ENCODE measurements around the gene GIMAP4.

DNA sequence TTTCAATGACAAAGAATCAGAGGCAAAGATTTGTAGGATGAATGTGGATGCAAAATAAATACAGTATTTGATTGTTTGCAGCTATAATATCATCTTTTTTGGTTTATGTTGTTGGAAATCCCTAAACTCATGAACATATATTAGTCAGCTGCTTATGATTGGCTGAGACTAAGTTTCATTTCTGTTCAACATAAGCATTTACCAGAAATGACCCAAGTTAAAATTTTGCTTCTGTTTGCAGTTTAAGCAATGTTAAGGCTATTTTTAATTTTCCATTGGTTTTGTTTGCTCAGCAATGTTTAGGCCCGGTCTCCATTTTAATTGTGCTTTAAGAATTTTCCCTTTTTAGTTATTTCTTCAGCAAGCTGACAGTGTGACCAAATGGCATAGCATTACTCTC, 43.0 kb downstream of the GIMAP4 start:
- TF ChIP-seq, protein P1, sequence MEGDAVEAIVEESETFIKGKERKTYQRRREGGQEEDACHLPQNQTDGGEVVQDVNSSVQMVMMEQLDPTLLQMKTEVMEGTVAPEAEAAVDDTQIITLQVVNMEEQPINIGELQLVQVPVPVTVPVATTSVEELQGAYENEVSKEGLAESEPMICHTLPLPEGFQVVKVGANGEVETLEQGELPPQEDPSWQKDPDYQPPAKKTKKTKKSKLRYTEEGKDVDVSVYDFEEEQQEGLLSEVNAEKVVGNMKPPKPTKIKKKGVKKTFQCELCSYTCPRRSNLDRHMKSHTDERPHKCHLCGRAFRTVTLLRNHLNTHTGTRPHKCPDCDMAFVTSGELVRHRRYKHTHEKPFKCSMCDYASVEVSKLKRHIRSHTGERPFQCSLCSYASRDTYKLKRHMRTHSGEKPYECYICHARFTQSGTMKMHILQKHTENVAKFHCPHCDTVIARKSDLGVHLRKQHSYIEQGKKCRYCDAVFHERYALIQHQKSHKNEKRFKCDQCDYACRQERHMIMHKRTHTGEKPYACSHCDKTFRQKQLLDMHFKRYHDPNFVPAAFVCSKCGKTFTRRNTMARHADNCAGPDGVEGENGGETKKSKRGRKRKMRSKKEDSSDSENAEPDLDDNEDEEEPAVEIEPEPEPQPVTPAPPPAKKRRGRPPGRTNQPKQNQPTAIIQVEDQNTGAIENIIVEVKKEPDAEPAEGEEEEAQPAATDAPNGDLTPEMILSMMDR (IDR thresholded peaks at IDR 0.05), result no peak
- no peak for TF ChIP-seq POLR2A (IDR thresholded peaks at IDR 0.05)

Measured in body of pancreas (tissue), 4 donors.